Renal pelvis (tissue), 4 donors: ENCODE results near the gene KIF3B. TPM values are rescaled to one million over a fixed set of nuclear protein-coding genes. Genes with fewer than 3 reads are reported as not detected.
"Not testable (repeated sequence)": the region's sequence is repeated elsewhere in the genome, so short reads cannot be mapped to it uniquely, and the experiment has no call there.

Experiments used
- DNase-seq: peaks from one replicate; pipeline ENCODE4 v3.0.0-alpha.2; 2013
- polyA plus RNA-seq, 3 donors: library from polyadenylated mRNA; unstranded; fragments of 120-200 nt; gene quantifications; one replicate each; pipeline ENCODE4 v1.2.1, GENCODE V29; 2013; ENCODE audit not compliant: insufficient read length in 3 of 3

KIF3B gene
- polyA plus RNA-seq, 3 donors, result 36.4 to 47.3 (median 38.6) TPM

- DNase-seq, result no peak
Observed at GRCh38 chr20:32354592-32355416, 77.4 kb downstream of the KIF3B start.

GRCh38 chr20:32355417-32355841 is 78.0 kb downstream of the KIF3B start:
- DNase-seq, result no peak

- DNase-seq, result not testable (repeated sequence)
Observed at GRCh38 chr20:32355907-32356621, 78.6 kb downstream of the KIF3B start.

GRCh38 chr20:32356622-32357374 is 79.3 kb downstream of the KIF3B start:
- no peak for DNase-seq

- DNase-seq, result no peak
Observed at GRCh38 chr20:32357375-32357868, 80.0 kb downstream of the KIF3B start.

- DNase-seq, result peak; percentile 99
Observed at GRCh38 chr20:32357869-32358631, 80.6 kb downstream of the KIF3B start, which contains the start of gene ASXL1. ASXL1 (plus strand) TSS chr20:32358331; CDS start chr20:32358776, 445 bp downstream.

- no peak for DNase-seq
Observed at GRCh38 chr20:32358632-32358882, 81.1 kb downstream of the KIF3B start.

- peak; percentile 78 for DNase-seq
Observed at GRCh38 chr20:32358883-32359632, 81.6 kb downstream of the KIF3B start.

- no peak for DNase-seq
Observed at GRCh38 chr20:32359633-32360332, 82.3 kb downstream of the KIF3B start.

- DNase-seq, result no peak
Observed at GRCh38 chr20:32360333-32360634, 82.8 kb downstream of the KIF3B start.

GRCh38 chr20:32362901-32363364 is 85.5 kb downstream of the KIF3B start:
- no peak for DNase-seq

- no peak for DNase-seq
Observed at GRCh38 chr20:32363492-32363891, 86.0 kb downstream of the KIF3B start.

GRCh38 chr20:32364554-32365208 is 87.2 kb downstream of the KIF3B start:
- DNase-seq, result no peak

- no peak for DNase-seq
Observed at GRCh38 chr20:32365564-32365963, 88.1 kb downstream of the KIF3B start.

GRCh38 chr20:32366380-32366779 is 88.9 kb downstream of the KIF3B start:
- no peak for DNase-seq

GRCh38 chr20:32368323-32368722 is 90.9 kb downstream of the KIF3B start:
- DNase-seq, result no peak

- DNase-seq, result no peak
Observed at GRCh38 chr20:32368925-32369324, 91.5 kb downstream of the KIF3B start.

GRCh38 chr20:32370897-32371296 is 93.4 kb downstream of the KIF3B start:
- no peak for DNase-seq

GRCh38 chr20:32378461-32378860 is 101.0 kb downstream of the KIF3B start:
- DNase-seq, result no peak

GRCh38 chr20:32380037-32380436 is 102.6 kb downstream of the KIF3B start:
- DNase-seq, result not testable (repeated sequence)
